Astrocyte (in vitro differentiated cells and primary cell): Measurements from ENCODE around the gene IL17D. TPM values are rescaled to one million over a fixed set of nuclear protein-coding genes. Genes with fewer than 3 reads are reported as not detected.

ENCODE experiments used
- DNase-seq: peaks from one replicate; pipeline ENCODE4 v3.0.0-alpha.2; 2010; ENCODE audit warnings: low read depth
- FAIRE-seq: peaks from 2 replicates; lab custom pipeline; 2011; peaks lifted over from hg19 to GRCh38; lab: Jason Lieb, UNC
- H2AFZ ChIP-seq: 2 replicates; pipeline ENCODE4 v1.6.0; 2012; ENCODE audit warnings: low read depth, low read length, inconsistent platforms
- H3K27ac ChIP-seq: 2 replicates; pipeline ENCODE4 v1.5.1; 2011; ENCODE audit warnings: low read depth, low read length, inconsistent platforms
- H3K27me3 ChIP-seq: 2 replicates; pipeline ENCODE4 v1.6.0; 2011; ENCODE audit warnings: low read length, inconsistent platforms; ENCODE audit not compliant: insufficient read depth
- H3K36me3 ChIP-seq: 2 replicates; pipeline ENCODE4 v1.5.1; 2011; ENCODE audit warnings: low read length, inconsistent platforms; ENCODE audit not compliant: insufficient read depth
- H3K4me1 ChIP-seq: 2 replicates; pipeline ENCODE4 v1.5.1; 2011; ENCODE audit warnings: low read length, inconsistent platforms; ENCODE audit not compliant: insufficient read depth
- H3K4me2 ChIP-seq: 2 replicates; pipeline ENCODE4 v1.6.0; 2012; ENCODE audit warnings: low read length, inconsistent platforms
- H3K4me3 ChIP-seq: 2 replicates; pipeline ENCODE4 v1.5.1; 2011; ENCODE audit warnings: low read depth, mild to moderate bottlenecking, low read length, inconsistent platforms; ENCODE audit not compliant: insufficient read depth
- H3K79me2 ChIP-seq: 2 replicates; pipeline ENCODE4 v1.6.0; 2012; ENCODE audit warnings: mild to moderate bottlenecking, low read length, inconsistent platforms; ENCODE audit not compliant: insufficient read depth
- H3K9ac ChIP-seq: 2 replicates; pipeline ENCODE4 v1.6.0; 2012; ENCODE audit warnings: mild to moderate bottlenecking, low read length, inconsistent platforms
- H3K9me3 ChIP-seq: 2 replicates; pipeline ENCODE4 v1.5.1; 2012; ENCODE audit warnings: low read depth, mild to moderate bottlenecking, low read length, inconsistent platforms; ENCODE audit not compliant: insufficient read depth
- H4K20me1 ChIP-seq: 2 replicates; pipeline ENCODE4 v1.6.0; 2012; ENCODE audit warnings: low read length, inconsistent platforms; ENCODE audit not compliant: insufficient read depth
- H3K27ac Mint-ChIP-seq: one replicate; pipeline ENCODE4 v1.8.0; 2021; ENCODE audit warnings: mild to moderate bottlenecking, mixed read lengths; ENCODE audit not compliant: unreplicated experiment
- H3K27me3 Mint-ChIP-seq: one replicate; pipeline ENCODE4 v1.8.0; 2021; ENCODE audit warnings: low read depth, mixed read lengths; ENCODE audit not compliant: unreplicated experiment
- H3K36me3 Mint-ChIP-seq: one replicate; pipeline ENCODE4 v1.8.0; 2021; ENCODE audit warnings: low read depth, mixed read lengths; ENCODE audit not compliant: unreplicated experiment
- H3K4me1 Mint-ChIP-seq: one replicate; pipeline ENCODE4 v1.8.0; 2021; ENCODE audit warnings: low read depth, mixed read lengths; ENCODE audit not compliant: unreplicated experiment
- H3K4me3 Mint-ChIP-seq: one replicate; pipeline ENCODE4 v1.8.0; 2021; ENCODE audit warnings: mild to moderate bottlenecking, moderate library complexity, mixed read lengths; ENCODE audit not compliant: unreplicated experiment
- H3K9me3 Mint-ChIP-seq: one replicate; pipeline ENCODE4 v1.8.0; 2021; ENCODE audit warnings: mild to moderate bottlenecking, mixed read lengths; ENCODE audit not compliant: unreplicated experiment
- EZH2 ChIP-seq: IDR thresholded peaks from 2 replicates; pipeline ENCODE4 v1.6.1; 2012; ENCODE audit warnings: mild to moderate bottlenecking, low read length, inconsistent platforms; ENCODE audit not compliant: insufficient read depth
- total RNA-seq: library from RNA; stranded (reverse); gene quantifications from 2 replicates; pipeline ENCODE4 v1.2.1, GENCODE V29; 2021
- TF ChIP-seq, protein P1 (sequence below): IDR thresholded peaks from 2 replicates; pipeline ENCODE4 v1.5.1; 2011; ENCODE audit warnings: low read depth, mild to moderate bottlenecking, inconsistent platforms, low read length, moderate library complexity; ENCODE audit not compliant: insufficient read depth

IL17D gene
- total RNA-seq, 1 donor from 2014 or later, result 1.9 TPM

- DNase-seq (no peak), FAIRE-seq (no peak)
- no peak overlapping the region for H3K4me3 Mint-ChIP-seq
- Histone ChIP-seq H4K20me1 (no peaks in the 10 kb centered on the region), H3K4me1 (peaks cover 18% of the 10 kb centered on the region), H3K9me3 (no peaks in the 10 kb centered on the region), H2AFZ (no peak overlapping the region), H3K4me3 (no peak overlapping the region), H3K9ac (no peak overlapping the region), H3K27me3 (peaks cover 8% of the 10 kb centered on the region), H3K27ac (no peak overlapping the region), H3K79me2 (no peaks in the 10 kb centered on the region), H3K36me3 (no peaks in the 10 kb centered on the region), H3K4me2 (peak overlapping the region; percentile 88)
- H3K4me1 Mint-ChIP-seq, result peaks cover 16% of the 10 kb centered on the region
- no peak for TF ChIP-seq EZH2
- TF ChIP-seq, protein P1, sequence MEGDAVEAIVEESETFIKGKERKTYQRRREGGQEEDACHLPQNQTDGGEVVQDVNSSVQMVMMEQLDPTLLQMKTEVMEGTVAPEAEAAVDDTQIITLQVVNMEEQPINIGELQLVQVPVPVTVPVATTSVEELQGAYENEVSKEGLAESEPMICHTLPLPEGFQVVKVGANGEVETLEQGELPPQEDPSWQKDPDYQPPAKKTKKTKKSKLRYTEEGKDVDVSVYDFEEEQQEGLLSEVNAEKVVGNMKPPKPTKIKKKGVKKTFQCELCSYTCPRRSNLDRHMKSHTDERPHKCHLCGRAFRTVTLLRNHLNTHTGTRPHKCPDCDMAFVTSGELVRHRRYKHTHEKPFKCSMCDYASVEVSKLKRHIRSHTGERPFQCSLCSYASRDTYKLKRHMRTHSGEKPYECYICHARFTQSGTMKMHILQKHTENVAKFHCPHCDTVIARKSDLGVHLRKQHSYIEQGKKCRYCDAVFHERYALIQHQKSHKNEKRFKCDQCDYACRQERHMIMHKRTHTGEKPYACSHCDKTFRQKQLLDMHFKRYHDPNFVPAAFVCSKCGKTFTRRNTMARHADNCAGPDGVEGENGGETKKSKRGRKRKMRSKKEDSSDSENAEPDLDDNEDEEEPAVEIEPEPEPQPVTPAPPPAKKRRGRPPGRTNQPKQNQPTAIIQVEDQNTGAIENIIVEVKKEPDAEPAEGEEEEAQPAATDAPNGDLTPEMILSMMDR, result no peak
- H3K36me3 Mint-ChIP-seq, result no peaks in the 10 kb centered on the region
- H3K9me3 Mint-ChIP-seq, result no peaks in the 10 kb centered on the region
- H3K27me3 Mint-ChIP-seq, result peaks cover 7% of the 10 kb centered on the region
- H3K27ac Mint-ChIP-seq, result no peak overlapping the region
Observed at GRCh38 chr13:20715330-20715712, 11.8 kb downstream of the IL17D start.

GRCh38 chr13:20716951-20717350 is 13.5 kb downstream of the IL17D start:
- no peak overlapping the region for H3K4me2 ChIP-seq
- H2AFZ ChIP-seq, result peak overlapping the region; percentile 32

More at GRCh38 chr13:20716951-20717350, 13.5 kb downstream of the IL17D start:
- Histone ChIP-seq H3K27ac (no peak overlapping the region), H3K4me1 (peaks cover 26% of the 10 kb centered on the region), H4K20me1 (no peaks in the 10 kb centered on the region), H3K4me3 (no peak overlapping the region), H3K36me3 (no peaks in the 10 kb centered on the region), H3K9me3 (no peaks in the 10 kb centered on the region), H3K9ac (no peak overlapping the region), H3K79me2 (no peaks in the 10 kb centered on the region), H3K27me3 (peaks cover 8% of the 10 kb centered on the region)
- Mint-ChIP-seq H3K4me1 (peaks cover 13% of the 10 kb centered on the region), H3K9me3 (no peaks in the 10 kb centered on the region), H3K4me3 (no peak overlapping the region), H3K27ac (no peak overlapping the region), H3K27me3 (peaks cover 10% of the 10 kb centered on the region), H3K36me3 (no peaks in the 10 kb centered on the region)
- TF ChIP-seq, protein P1, result no peak
- TF ChIP-seq EZH2, result no peak
- FAIRE-seq, result no peak
- no peak for DNase-seq
